Mesendoderm (in vitro differentiated cells): ENCODE results near the gene MTFR2.
A peak's percentile ranks its signal among the peaks of the same experiment; 100 is the strongest.

ENCODE experiments used
- DNase-seq: peaks from one replicate; pipeline ENCODE4 v3.0.0; 2013
- H2AK5ac ChIP-seq: 2 replicates; pipeline ENCODE4 v1.6.1; 2013; ENCODE audit warnings: low read length, inconsistent platforms
- H2BK120ac ChIP-seq: 2 replicates; pipeline ENCODE4 v1.6.1; 2013; ENCODE audit warnings: low read depth, mild to moderate bottlenecking, low read length, moderate library complexity, mixed read lengths
- H2BK15ac ChIP-seq: replicated peaks from 2 replicates; pipeline ENCODE4 v1.6.1; 2013; ENCODE audit warnings: low read depth, mild to moderate bottlenecking, moderate library complexity
- H2BK5ac ChIP-seq: 2 replicates; pipeline ENCODE4 v1.6.1; 2013; ENCODE audit warnings: low read length, inconsistent platforms
- H3K18ac ChIP-seq: 2 replicates; pipeline ENCODE4 v1.6.1; 2013; ENCODE audit warnings: mild to moderate bottlenecking, low read length, mixed read lengths
- H3K23ac ChIP-seq: one replicate; pipeline ENCODE4 v1.6.1; 2013; ENCODE audit warnings: low read length
- H3K27ac ChIP-seq: 2 replicates; pipeline ENCODE4 v1.5.1; 2013; ENCODE audit warnings: low read depth, mild to moderate bottlenecking, inconsistent platforms, low read length, moderate library complexity
- H3K27me3 ChIP-seq: 2 replicates; pipeline ENCODE4 v1.6.1; 2013; ENCODE audit warnings: low read length, control low read depth, mild to moderate bottlenecking, inconsistent platforms; ENCODE audit not compliant: insufficient read depth, poor library complexity
- H3K36me3 ChIP-seq: 2 replicates; pipeline ENCODE4 v1.6.1; 2013; ENCODE audit warnings: low read length, inconsistent platforms; ENCODE audit not compliant: control insufficient read depth, insufficient read depth
- H3K4ac ChIP-seq: one replicate; pipeline ENCODE4 v1.6.1; 2013; ENCODE audit warnings: low read depth, mild to moderate bottlenecking, low read length, moderate library complexity
- H3K4me1 ChIP-seq: 2 replicates; pipeline ENCODE4 v1.6.1; 2013; ENCODE audit warnings: low read depth, low read length, inconsistent platforms; ENCODE audit not compliant: control insufficient read depth
- H3K4me2 ChIP-seq: 2 replicates; pipeline ENCODE4 v1.6.1; 2013; ENCODE audit warnings: low read length
- H3K4me3 ChIP-seq: 2 replicates; pipeline ENCODE4 v1.5.1; 2013; ENCODE audit warnings: mild to moderate bottlenecking, low read length
- H3K56ac ChIP-seq: one replicate; pipeline ENCODE4 v1.6.1; 2013; ENCODE audit warnings: low read length
- H3K79me1 ChIP-seq: 2 replicates; pipeline ENCODE4 v1.6.1; 2013; ENCODE audit warnings: low read length, inconsistent platforms
- H3K79me2 ChIP-seq: 2 replicates; pipeline ENCODE4 v1.6.1; 2013; ENCODE audit warnings: mild to moderate bottlenecking, low read length; ENCODE audit not compliant: control insufficient read depth, insufficient read depth
- H3K9ac ChIP-seq: 2 replicates; pipeline ENCODE4 v1.6.1; 2013; ENCODE audit warnings: low read length, inconsistent platforms
- H4K5ac ChIP-seq: one replicate; pipeline ENCODE4 v1.6.1; 2013; ENCODE audit warnings: low read length
- H4K8ac ChIP-seq: one replicate; pipeline ENCODE4 v1.6.1; 2013; ENCODE audit warnings: low read depth, mild to moderate bottlenecking, control low read depth, low read length, moderate library complexity
- WGBS: extraction: QIAGEN DNeasy Blood & Tissue Kit; methylation state at CpG from one replicate; pipeline ENCODE4 v1.1.7; 2013; ENCODE audit warnings: low lambda C conversion rate, missing lambda C conversion rate; ENCODE audit not compliant: insufficient coverage; ENCODE audit errors: extremely low coverage; 5-methylcytosine and 5-hydroxymethylcytosine counted together

The MTFR2 gene

DNA sequence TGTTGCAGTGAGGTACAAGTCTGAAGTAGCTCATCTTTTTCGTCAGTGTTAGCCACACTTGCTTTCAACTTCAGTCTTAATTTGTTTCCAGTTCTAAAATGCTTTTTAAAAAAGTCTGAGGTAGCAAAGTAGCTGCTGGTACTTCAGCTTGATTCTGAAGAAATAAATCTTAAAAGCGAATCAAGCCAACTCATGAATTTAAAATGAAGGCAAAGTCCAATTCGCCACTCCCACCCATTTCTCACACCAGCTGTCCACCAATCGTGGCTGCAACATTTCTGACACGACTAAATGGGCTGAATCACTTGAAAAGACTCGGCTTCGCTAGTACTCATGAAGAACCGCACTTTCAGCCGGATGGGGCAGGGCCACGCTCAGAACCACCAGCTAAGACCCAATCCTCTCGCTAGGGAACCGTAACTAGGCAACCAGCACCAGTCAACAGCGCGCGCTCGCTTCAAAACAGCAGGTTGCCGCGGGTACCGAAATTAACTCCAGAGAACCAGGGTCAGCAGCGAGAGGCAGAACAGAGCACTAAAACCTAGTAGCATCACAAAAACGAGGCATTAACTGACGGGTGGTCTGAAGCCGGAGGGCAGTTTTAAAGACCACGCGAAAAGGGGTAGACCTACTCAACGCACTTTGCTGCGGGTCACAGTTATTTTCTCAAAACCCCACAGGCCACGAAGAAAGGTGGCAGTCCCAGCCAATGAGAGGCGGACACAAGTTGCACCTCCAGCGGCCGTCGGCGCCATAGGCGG, 38.6 kb upstream of the MTFR2 start:
- Histone ChIP-seq H3K36me3 (no peaks in the 10 kb centered on the region), H3K23ac (no peak overlapping the region), H3K18ac (no peak overlapping the region), H3K56ac (peak overlapping the region; percentile 97), H2BK120ac (no peak overlapping the region), H3K79me2 (peaks cover 52% of the 10 kb centered on the region), H3K79me1 (no peaks in the 10 kb centered on the region), H3K4me2 (peak overlapping the region; percentile 73), H3K27me3 (no peaks in the 10 kb centered on the region), H4K8ac (no peak overlapping the region), H2BK15ac (no peak overlapping the region), H3K27ac (peak overlapping the region; percentile 65), H3K4me3 (peak overlapping the region; percentile 94), H4K5ac (no peak overlapping the region), H3K9ac (peak overlapping the region; percentile 96), H3K4me1 (no peaks in the 10 kb centered on the region), H2AK5ac (no peak overlapping the region), H3K4ac (peak overlapping the region; percentile 50), H2BK5ac (peak overlapping the region; percentile 58)
- peak; percentile 94 for DNase-seq
- WGBS = no CpG with 5 or more reads among the region's 34 CpGs

DNA sequence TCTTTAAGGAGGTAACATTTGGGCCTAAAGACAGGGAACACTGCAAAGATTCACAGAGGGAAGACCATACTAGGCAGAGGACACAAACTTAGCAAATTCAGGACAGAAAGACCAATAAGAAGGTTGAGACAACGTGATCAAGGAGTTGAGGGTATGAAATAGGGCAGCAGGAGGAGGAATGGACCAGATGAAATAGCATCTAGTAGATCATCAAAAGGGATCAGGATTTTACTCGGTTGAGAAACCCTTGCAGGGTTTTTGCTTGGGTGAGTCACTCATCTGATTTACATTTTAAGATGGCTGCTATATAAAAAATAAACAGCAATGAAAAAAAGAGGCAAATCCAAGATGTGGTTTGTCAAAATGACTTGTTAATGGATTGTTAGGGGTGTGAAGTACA, 34.8 kb upstream of the MTFR2 start:
- no CpG with 5 or more reads among the region's 2 CpGs for WGBS
- Histone ChIP-seq H2BK15ac (no peak overlapping the region), H3K56ac (peak overlapping the region; percentile 75), H3K27ac (no peak overlapping the region), H3K79me2 (peaks cover 81% of the 10 kb centered on the region), H3K27me3 (no peaks in the 10 kb centered on the region), H3K4me1 (no peaks in the 10 kb centered on the region), H2BK5ac (no peak overlapping the region), H3K18ac (no peak overlapping the region), H3K79me1 (peaks cover 1% of the 10 kb centered on the region), H3K23ac (no peak overlapping the region), H3K4me2 (no peak overlapping the region), H2AK5ac (no peak overlapping the region), H3K9ac (no peak overlapping the region), H3K4me3 (no peak overlapping the region), H4K8ac (no peak overlapping the region), H3K36me3 (no peaks in the 10 kb centered on the region), H2BK120ac (no peak overlapping the region), H3K4ac (no peak overlapping the region), H4K5ac (no peak overlapping the region)
- peak; percentile 51 for DNase-seq

DNA sequence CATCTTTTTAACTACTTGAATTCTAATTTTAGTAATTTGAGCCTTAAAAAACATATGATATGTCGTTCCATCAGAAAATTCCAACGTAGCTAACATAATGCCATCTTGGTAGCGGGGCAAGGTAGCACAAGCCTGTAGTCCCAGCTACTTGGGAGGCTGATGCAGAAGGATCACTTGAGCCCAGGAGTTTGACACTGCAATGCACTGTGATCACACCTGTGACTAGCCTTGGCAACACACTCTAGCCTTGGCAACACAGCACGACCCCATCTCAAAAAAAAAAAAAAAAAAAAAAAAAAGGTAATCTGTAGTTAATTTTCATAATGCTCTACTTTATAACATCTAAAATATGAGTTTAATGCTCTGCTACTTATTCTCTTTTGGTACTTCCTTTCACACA, 32.8 kb upstream of the MTFR2 start:
- Histone ChIP-seq H3K4ac (no peak overlapping the region), H4K8ac (no peak overlapping the region), H2BK15ac (no peak overlapping the region), H3K23ac (no peak overlapping the region), H2BK5ac (no peak overlapping the region), H2AK5ac (no peak overlapping the region), H3K4me3 (no peak overlapping the region), H3K4me2 (no peak overlapping the region), H3K4me1 (no peaks in the 10 kb centered on the region), H3K79me1 (peaks cover 1% of the 10 kb centered on the region), H3K36me3 (no peaks in the 10 kb centered on the region), H3K27ac (no peak overlapping the region), H2BK120ac (no peak overlapping the region), H3K79me2 (peaks cover 72% of the 10 kb centered on the region), H4K5ac (no peak overlapping the region), H3K56ac (no peak overlapping the region), H3K18ac (no peak overlapping the region), H3K27me3 (no peaks in the 10 kb centered on the region), H3K9ac (no peak overlapping the region)
- no CpG with 5 or more reads among the region's 4 CpGs for WGBS
- peak; percentile 28 for DNase-seq

DNA sequence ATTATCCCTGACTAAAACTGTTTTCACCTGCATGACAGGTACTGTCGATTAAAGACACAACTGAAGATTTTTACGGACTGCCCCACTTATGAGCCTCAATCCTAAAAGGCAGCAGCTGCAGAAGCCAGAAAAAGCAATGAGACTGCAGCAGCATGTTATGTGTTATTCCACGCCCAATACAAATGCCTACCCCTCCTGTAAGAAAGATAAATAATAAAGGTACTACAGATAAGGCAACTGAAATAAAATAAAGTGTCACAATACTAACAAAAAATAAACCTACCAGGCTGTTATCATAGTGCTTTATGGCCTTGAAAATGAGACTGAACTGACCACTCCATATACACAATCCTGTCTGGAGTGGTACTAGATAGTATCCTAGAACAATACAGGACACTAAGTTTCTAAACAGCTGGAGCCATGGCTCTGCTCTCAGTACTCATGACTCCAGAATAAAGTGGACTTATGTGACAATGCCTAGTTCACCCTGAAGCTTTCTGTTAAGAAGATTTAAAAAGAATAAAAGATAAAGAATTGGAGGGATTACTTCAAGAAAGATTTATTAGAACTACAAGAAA, 30.0 kb upstream of the MTFR2 start:
- H3K27me3 ChIP-seq = no peaks in the 10 kb centered on the region
- no peak overlapping the region for H2BK120ac ChIP-seq
- no peaks in the 10 kb centered on the region for H3K36me3 ChIP-seq
- no peak overlapping the region for H3K23ac ChIP-seq
- no peak overlapping the region for H2AK5ac ChIP-seq
- no peaks in the 10 kb centered on the region for H3K4me1 ChIP-seq
- no peak overlapping the region for H3K4me2 ChIP-seq
- no peak overlapping the region for H3K9ac ChIP-seq
- no peak overlapping the region for H4K8ac ChIP-seq
- no peak overlapping the region for H3K18ac ChIP-seq
- H2BK5ac ChIP-seq = no peak overlapping the region
- DNase-seq = no peak
- no peak overlapping the region for H4K5ac ChIP-seq
- H3K56ac ChIP-seq = no peak overlapping the region
- no peak overlapping the region for H3K4me3 ChIP-seq
- H2BK15ac ChIP-seq = no peak overlapping the region
- H3K4ac ChIP-seq = no peak overlapping the region
- H3K27ac ChIP-seq = no peak overlapping the region
- peaks cover 45% of the 10 kb centered on the region for H3K79me2 ChIP-seq
- WGBS = no CpG with 5 or more reads among the region's 3 CpGs
- peaks cover 1% of the 10 kb centered on the region for H3K79me1 ChIP-seq

DNA sequence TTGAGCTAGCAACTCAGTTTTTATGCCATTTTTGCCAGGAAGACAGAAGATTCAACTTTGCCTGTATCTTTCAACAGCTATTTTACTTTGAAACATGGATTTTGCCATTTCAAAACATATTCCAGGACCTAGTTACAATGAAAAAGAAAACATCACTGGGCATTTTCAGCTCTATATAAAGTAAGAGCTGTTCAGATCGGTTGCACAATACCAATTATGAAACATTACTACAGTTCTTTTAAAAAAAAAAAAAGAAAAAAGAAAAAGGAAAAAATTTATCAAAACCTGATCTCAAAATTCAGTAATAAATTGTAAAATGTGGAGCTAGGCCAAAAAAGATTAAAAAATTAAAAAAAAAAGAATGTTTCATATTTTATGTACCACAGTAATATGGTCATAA, 24.0 kb upstream of the MTFR2 start:
- WGBS = no CpG with 5 or more reads among the region's 1 CpG
- H2AK5ac ChIP-seq = no peak overlapping the region
- H3K27me3 ChIP-seq = peaks cover 1% of the 10 kb centered on the region
- no peak for DNase-seq
- no peak overlapping the region for H3K4me2 ChIP-seq
- H4K5ac ChIP-seq = no peak overlapping the region
- H3K4me3 ChIP-seq = no peak overlapping the region
- peaks cover 5% of the 10 kb centered on the region for H3K79me1 ChIP-seq
- H3K36me3 ChIP-seq = peaks cover 5% of the 10 kb centered on the region
- no peak overlapping the region for H2BK15ac ChIP-seq
- no peak overlapping the region for H3K23ac ChIP-seq
- peaks cover 8% of the 10 kb centered on the region for H3K79me2 ChIP-seq
- H3K27ac ChIP-seq = no peak overlapping the region
- no peak overlapping the region for H2BK120ac ChIP-seq
- no peak overlapping the region for H2BK5ac ChIP-seq
- no peak overlapping the region for H3K9ac ChIP-seq
- H3K4me1 ChIP-seq = no peaks in the 10 kb centered on the region
- H4K8ac ChIP-seq = no peak overlapping the region
- H3K4ac ChIP-seq = no peak overlapping the region
- no peak overlapping the region for H3K18ac ChIP-seq
- H3K56ac ChIP-seq = no peak overlapping the region
